Measurements from ENCODE around the gene RSAD1. TPM values are rescaled to one million over a fixed set of nuclear protein-coding genes. Genes with fewer than 3 reads are reported as not detected.
"Not testable (repeated sequence)": the region's sequence is repeated elsewhere in the genome, so short reads cannot be mapped to it uniquely, and the experiment has no call there.

RSAD1 gene
- total RNA-seq, 1 donor from 2014 or later = 40.8 TPM

DNA sequence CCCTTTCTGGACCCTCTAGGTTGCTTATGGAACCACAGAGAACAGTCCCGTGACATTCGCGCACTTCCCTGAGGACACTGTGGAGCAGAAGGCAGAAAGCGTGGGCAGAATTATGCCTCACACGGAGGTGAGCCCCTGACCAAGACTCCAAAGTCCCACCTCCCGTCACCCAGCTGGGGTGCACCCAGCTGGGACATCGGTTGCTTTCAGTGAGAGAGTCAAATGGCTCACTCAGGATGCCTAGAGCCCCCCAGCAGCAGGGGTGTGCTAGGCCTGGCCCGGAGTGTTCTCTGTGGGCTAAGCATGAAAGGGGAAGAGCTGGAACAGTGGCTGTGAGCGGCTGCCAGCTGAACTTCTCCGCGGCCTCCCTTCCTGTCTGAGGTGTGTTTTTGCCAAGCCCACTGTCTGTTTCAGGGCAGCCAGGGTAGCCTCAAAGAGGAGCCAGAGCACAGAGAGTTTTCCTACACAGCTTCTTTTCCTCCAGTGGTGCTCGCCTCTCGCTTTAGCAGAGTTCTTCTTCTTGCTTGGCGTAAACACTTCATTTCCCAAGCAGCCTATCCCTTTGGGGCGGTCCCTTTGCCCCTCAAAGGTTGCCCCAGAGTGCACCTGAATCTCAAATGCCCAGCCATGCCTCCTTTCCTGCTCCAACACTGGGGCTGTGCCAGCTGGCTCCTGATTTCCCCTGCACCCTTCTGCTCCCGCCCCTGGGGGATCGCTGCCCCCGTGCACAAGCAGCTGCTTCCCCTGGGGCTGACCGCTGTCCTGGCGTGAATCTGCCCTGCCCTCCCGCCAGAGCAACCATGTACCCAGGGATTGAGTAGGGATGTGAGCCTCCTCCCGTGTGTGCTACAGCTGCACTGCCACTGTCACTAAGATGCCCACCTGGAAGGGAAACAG is 7.4 kb upstream of the RSAD1 start:
- no peak for DNase-seq (ENCODE audit: low spot score in 2 of 2, unreplicated experiment in 2 of 2)
- H3K27me3 Mint-ChIP-seq (ENCODE audit: low read depth) = peaks cover 20% of the 10 kb centered on the region
- H3K9me3 Mint-ChIP-seq = no peaks in the 10 kb centered on the region

DNA sequence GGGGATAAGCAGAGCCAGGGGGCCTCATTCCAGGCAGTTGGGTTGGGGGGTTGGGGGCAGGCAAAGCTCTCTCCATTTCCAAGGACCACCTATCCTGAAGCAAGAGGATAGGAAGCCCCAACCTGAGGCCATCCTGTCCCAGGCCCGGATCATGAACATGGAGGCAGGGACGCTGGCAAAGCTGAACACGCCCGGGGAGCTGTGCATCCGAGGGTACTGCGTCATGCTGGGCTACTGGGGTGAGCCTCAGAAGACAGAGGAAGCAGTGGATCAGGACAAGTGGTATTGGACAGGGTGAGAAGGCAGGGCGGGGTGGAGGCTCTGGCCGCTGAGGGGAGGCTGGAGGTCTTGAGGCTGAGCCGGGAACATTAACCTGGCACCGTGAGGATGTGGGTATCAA is 6.4 kb upstream of the RSAD1 start:
- DNase-seq (ENCODE audit: low spot score in 2 of 2, unreplicated experiment in 2 of 2) = no peak
- peaks cover 15% of the 10 kb centered on the region for H3K27me3 Mint-ChIP-seq (ENCODE audit: low read depth)
- H3K4me3 Mint-ChIP-seq = no peak overlapping the region
- H3K36me3 Mint-ChIP-seq = peaks cover 18% of the 10 kb centered on the region
- no peak overlapping the region for H3K27ac Mint-ChIP-seq
- TF ChIP-seq, protein P1, sequence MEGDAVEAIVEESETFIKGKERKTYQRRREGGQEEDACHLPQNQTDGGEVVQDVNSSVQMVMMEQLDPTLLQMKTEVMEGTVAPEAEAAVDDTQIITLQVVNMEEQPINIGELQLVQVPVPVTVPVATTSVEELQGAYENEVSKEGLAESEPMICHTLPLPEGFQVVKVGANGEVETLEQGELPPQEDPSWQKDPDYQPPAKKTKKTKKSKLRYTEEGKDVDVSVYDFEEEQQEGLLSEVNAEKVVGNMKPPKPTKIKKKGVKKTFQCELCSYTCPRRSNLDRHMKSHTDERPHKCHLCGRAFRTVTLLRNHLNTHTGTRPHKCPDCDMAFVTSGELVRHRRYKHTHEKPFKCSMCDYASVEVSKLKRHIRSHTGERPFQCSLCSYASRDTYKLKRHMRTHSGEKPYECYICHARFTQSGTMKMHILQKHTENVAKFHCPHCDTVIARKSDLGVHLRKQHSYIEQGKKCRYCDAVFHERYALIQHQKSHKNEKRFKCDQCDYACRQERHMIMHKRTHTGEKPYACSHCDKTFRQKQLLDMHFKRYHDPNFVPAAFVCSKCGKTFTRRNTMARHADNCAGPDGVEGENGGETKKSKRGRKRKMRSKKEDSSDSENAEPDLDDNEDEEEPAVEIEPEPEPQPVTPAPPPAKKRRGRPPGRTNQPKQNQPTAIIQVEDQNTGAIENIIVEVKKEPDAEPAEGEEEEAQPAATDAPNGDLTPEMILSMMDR (IDR thresholded peaks at IDR 0.05; ENCODE audit: unreplicated experiment) = no peak
- no peaks in the 10 kb centered on the region for H3K4me1 Mint-ChIP-seq
- H3K9me3 Mint-ChIP-seq = no peaks in the 10 kb centered on the region

More for the DNA sequence above, 7.4 kb upstream of the RSAD1 start:
- peaks cover 18% of the 10 kb centered on the region for H3K36me3 Mint-ChIP-seq
- no peaks in the 10 kb centered on the region for H3K4me1 Mint-ChIP-seq
- TF ChIP-seq, protein P1 (IDR thresholded peaks at IDR 0.05; ENCODE audit: unreplicated experiment) = no peak
- no peak overlapping the region for H3K4me3 Mint-ChIP-seq
- H3K27ac Mint-ChIP-seq = no peak overlapping the region

DNA sequence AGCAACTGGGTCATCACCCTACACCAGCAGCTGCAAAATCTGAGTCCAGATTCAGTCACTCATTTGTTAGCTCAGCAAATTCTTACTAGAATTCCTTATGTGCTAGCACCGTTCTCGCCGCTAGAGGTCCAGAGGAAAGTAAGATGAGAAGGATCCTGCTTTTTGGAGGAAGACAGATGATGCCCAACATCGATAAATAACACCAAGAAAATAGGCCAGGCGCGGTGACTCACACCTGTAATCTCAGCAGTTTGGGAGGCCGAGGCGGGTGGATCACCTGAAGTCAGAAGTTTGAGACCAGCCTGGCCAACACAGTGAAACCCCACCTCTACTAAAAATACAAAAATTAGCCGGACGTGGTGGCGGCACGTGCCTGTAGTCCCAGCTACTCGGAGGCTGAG is 5.9 kb upstream of the RSAD1 start:
- H3K4me1 Mint-ChIP-seq; H3K27ac Mint-ChIP-seq; DNase-seq (ENCODE audit: low spot score in 2 of 2, unreplicated experiment in 2 of 2); H3K4me3 Mint-ChIP-seq; H3K9me3 Mint-ChIP-seq: not testable (repeated sequence)
- Mint-ChIP-seq H3K27me3 (ENCODE audit: low read depth) (peaks cover 10% of the 10 kb centered on the region), H3K36me3 (peaks cover 18% of the 10 kb centered on the region)
- TF ChIP-seq, protein P1 (IDR thresholded peaks at IDR 0.05; ENCODE audit: unreplicated experiment) = peak; percentile 15

DNA sequence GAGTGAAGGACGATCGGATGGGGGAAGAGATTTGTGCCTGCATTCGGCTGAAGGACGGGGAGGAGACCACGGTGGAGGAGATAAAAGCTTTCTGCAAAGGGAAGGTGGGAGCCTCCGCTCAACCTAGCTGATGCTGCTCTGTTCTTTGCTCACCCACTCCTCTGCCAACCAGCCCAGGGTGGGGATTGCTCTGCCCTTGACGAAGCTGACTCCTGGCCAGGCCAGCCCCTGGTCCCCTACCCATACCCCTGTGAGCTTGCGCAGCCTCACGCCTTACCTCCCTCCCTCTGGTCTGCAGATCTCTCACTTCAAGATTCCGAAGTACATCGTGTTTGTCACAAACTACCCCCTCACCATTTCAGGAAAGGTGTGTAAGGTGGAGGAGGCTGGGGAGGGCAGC is 4.8 kb upstream of the RSAD1 start:
- Mint-ChIP-seq H3K9me3 (no peaks in the 10 kb centered on the region), H3K27ac (no peak overlapping the region), H3K36me3 (peaks cover 18% of the 10 kb centered on the region), H3K4me1 (peaks cover 6% of the 10 kb centered on the region), H3K27me3 (ENCODE audit: low read depth) (peaks cover 2% of the 10 kb centered on the region), H3K4me3 (no peak overlapping the region)
- TF ChIP-seq, protein P1 (IDR thresholded peaks at IDR 0.05; ENCODE audit: unreplicated experiment) = no peak
- no peak for DNase-seq (ENCODE audit: low spot score in 2 of 2, unreplicated experiment in 2 of 2)

DNA sequence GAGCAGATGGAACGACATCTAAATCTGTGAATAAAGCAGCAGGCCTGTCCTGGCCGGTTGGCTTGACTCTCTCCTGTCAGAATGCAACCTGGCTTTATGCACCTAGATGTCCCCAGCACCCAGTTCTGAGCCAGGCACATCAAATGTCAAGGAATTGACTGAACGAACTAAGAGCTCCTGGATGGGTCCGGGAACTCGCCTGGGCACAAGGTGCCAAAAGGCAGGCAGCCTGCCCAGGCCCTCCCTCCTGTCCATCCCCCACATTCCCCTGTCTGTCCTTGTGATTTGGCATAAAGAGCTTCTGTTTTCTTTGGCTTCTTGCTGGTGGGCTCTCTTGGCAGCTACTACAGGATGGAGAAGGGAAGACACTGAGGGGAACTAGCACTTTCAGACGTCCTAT is 4.1 kb upstream of the RSAD1 start:
- no peaks in the 10 kb centered on the region for H3K27me3 Mint-ChIP-seq (ENCODE audit: low read depth)
- TF ChIP-seq, protein P1 (IDR thresholded peaks at IDR 0.05; ENCODE audit: unreplicated experiment) = no peak
- no peaks in the 10 kb centered on the region for H3K9me3 Mint-ChIP-seq
- peaks cover 9% of the 10 kb centered on the region for H3K4me1 Mint-ChIP-seq
- H3K27ac Mint-ChIP-seq = no peak overlapping the region
- peaks cover 18% of the 10 kb centered on the region for H3K36me3 Mint-ChIP-seq
- no peak for DNase-seq (ENCODE audit: low spot score in 2 of 2, unreplicated experiment in 2 of 2)
- H3K4me3 Mint-ChIP-seq = no peak overlapping the region

Data from mesothelial cell of epicardium (in vitro differentiated cells).